AG04449 (cell line): ENCODE measurements around the gene DIP2C.

ENCODE experiments used
- CTCF ChIA-PET: fragments of 350-600 bp; formaldehyde crosslinking; extraction: SDS; loops from one replicate; lab custom pipeline; 2021; ENCODE audit warnings: antibody characterized with exemption; lab: Yijun Ruan, JAX
- POLR2A ChIA-PET: fragments of 400-600, 350-600 bp; formaldehyde crosslinking; extraction: SDS; loops from one replicate; lab custom pipeline; 2020; ENCODE audit warnings: antibody characterized with exemption, inconsistent platforms; lab: Yijun Ruan, JAX
- DNase-seq: peaks from one replicate; pipeline ENCODE4 v3.0.0-alpha.2; 2010; ENCODE audit warnings: low read depth, low spot score
- H3K4me3 ChIP-seq: 2 replicates; pipeline ENCODE4 v1.5.1; 2011; ENCODE audit warnings: low read depth, mild to moderate bottlenecking, control low read depth, low read length
- CTCF ChIP-seq: IDR thresholded peaks from one replicate; pipeline ENCODE4 v1.5.1; 2011; ENCODE audit warnings: mild to moderate bottlenecking, moderate library complexity, low read length, control low read depth, inconsistent platforms; ENCODE audit not compliant: insufficient read depth; ENCODE audit errors: missing control alignments

Gene DIP2C

GRCh38 chr10:637771-638195 lies 51.7 kb downstream of the DIP2C start:
- POLR2A ChIA-PET: no interaction called here

GRCh38 chr10:637221-637620 lies 52.2 kb downstream of the DIP2C start:
- DNase-seq: no peak
- no peak for TF ChIP-seq CTCF
- ChIA-PET CTCF (interaction anchor here (0.6 to 0.8 kb wide), 2 partner anchors 84 to 186 kb away, joined by 3 read pairs; no protein-coding TSS in a partner anchor), POLR2A (no interaction called here)
- no peak overlapping the region for H3K4me3 ChIP-seq

More at GRCh38 chr10:637771-638195, 51.7 kb downstream of the DIP2C start:
- no peak for DNase-seq
- no peak for TF ChIP-seq CTCF
- CTCF ChIA-PET: interaction anchor here (0.8 kb wide), 1 partner anchor 84 kb away, joined by 3 read pairs; no protein-coding TSS in a partner anchor
- H3K4me3 ChIP-seq: no peak overlapping the region

DNA sequence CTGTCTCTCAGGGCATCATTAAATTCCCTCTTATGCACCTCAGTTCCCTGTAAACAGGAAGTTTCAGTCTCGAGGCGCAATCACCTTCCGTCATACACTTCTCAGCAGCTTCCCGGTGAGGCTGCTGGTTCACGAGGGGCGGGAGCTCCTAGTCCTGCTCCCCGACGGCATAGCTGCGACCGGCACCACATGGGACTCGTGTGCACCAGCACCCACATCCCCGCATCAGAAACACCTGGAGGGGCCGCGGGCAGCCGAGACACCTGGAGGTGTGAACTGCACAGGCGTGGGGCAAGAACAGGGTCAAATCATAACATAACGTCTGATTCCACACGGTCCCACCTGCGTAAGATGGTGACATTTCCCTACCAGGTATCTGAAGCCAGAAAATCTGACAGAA lies 52.7 kb downstream of the DIP2C start:
- CTCF ChIA-PET: interaction anchor here (0.6 kb wide), 1 partner anchor 186 kb away, joined by 3 read pairs; no protein-coding TSS in a partner anchor
- no peak for DNase-seq
- POLR2A ChIA-PET: no interaction called here
- no peak overlapping the region for H3K4me3 ChIP-seq
- TF ChIP-seq CTCF: no peak

GRCh38 chr10:636016-636730 lies 53.3 kb downstream of the DIP2C start:
- no peak for DNase-seq
- TF ChIP-seq CTCF: no peak
- ChIA-PET POLR2A (no interaction called here), CTCF (interaction anchor here (1.0 kb wide), 1 partner anchor 152 kb away, joined by 3 read pairs; no protein-coding TSS in a partner anchor)
- no peak overlapping the region for H3K4me3 ChIP-seq

DNA sequence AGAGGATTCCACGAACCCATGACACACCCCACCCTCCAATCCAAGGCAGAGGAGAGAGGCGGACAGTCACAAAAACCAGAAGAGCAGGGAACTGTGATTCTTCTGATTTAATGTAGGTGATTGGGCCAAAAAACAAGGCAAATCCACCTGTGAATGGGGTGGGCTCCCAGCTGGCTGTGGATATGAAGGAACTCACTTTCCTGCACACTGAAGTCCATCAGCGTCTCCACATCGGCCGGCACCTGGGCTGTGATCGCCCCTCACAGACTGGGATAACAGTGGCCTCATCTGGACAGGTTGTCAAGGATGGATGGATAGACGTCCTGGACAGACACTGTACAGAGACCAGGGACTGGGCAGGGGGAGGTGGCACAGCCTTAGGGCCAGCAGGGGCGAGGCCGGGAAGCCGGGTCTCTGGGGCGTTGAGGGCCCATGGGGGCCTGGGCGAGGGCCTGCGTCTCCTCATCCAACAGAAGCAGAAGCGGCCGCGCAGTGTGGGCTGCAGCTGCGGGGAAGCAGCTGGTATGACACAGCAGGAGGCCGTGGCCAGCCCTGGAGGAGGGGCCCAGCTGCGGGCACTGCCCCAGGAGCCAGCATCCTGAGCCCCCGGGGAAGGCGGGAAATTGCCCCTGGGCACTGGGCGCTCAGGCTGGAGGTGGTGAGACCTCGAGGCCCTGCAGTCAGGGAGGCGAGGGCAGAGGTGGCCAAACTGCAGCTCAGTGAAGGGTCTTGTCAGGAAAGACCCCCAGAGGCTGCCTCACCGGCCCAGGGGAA lies 54.2 kb downstream of the DIP2C start:
- POLR2A ChIA-PET: no interaction called here
- TF ChIP-seq CTCF: no peak
- CTCF ChIA-PET: interaction anchor here (1.0 kb wide), 1 partner anchor 153 kb away, joined by 3 read pairs; no protein-coding TSS in a partner anchor
- H3K4me3 ChIP-seq: no peak overlapping the region
- DNase-seq: no peak

- CTCF ChIA-PET: no interaction called here
- POLR2A ChIA-PET: no interaction called here
- TF ChIP-seq CTCF: no peak
- no peak for DNase-seq
- no peak overlapping the region for H3K4me3 ChIP-seq
Observed at GRCh38 chr10:634256-634655, 55.2 kb downstream of the DIP2C start.
